Smooth muscle cell (in vitro differentiated cells): ENCODE measurements around the gene TMEM19. TPM values are rescaled to one million over a fixed set of nuclear protein-coding genes. Genes with fewer than 3 reads are reported as not detected.
A peak's percentile ranks its signal among the peaks of the same experiment; 100 is the strongest.
"Not testable (repeated sequence)": the region's sequence is repeated elsewhere in the genome, so short reads cannot be mapped to it uniquely, and the experiment has no call there.

Experiments
- DNase-seq: peaks from one replicate; lab custom pipeline; 2025; ENCODE audit not compliant: unreplicated experiment; lab: John Stamatoyannopoulos, UW
- H2AFZ ChIP-seq: fragments of 200-600 bp; sonication (generic); 2 replicates; pipeline ENCODE4 v1.6.0; 2016; ENCODE audit warnings: antibody characterized with exemption, low read depth, mild to moderate bottlenecking
- H3F3A ChIP-seq: fragments of 200-600 bp; sonication (generic); 2 replicates; pipeline ENCODE4 v1.6.0; 2017; ENCODE audit warnings: antibody characterized with exemption, low read depth
- H3K27ac ChIP-seq: fragments of 200-600 bp; sonication (generic); 2 replicates; pipeline ENCODE4 v1.5.1; 2016; ENCODE audit warnings: low read depth, mild to moderate bottlenecking
- H3K27me3 ChIP-seq: fragments of 200-600 bp; sonication (generic); 2 replicates; pipeline ENCODE4 v1.6.1; 2016; ENCODE audit warnings: low read depth, mild to moderate bottlenecking
- H3K36me3 ChIP-seq: fragments of 200-600 bp; sonication (generic); 2 replicates; pipeline ENCODE4 v1.5.1; 2016; ENCODE audit warnings: low read depth
- H3K4me1 ChIP-seq: fragments of 200-600 bp; sonication (generic); 2 replicates; pipeline ENCODE4 v1.5.1; 2016; ENCODE audit warnings: low read depth
- H3K4me2 ChIP-seq: fragments of 200-600 bp; sonication (generic); 2 replicates; pipeline ENCODE4 v1.6.0; 2016; ENCODE audit warnings: mild to moderate bottlenecking
- H3K4me3 ChIP-seq: fragments of 200-600 bp; sonication (generic); 2 replicates; pipeline ENCODE4 v1.5.1; 2016; ENCODE audit warnings: mild to moderate bottlenecking
- H3K79me2 ChIP-seq: fragments of 200-600 bp; sonication (generic); 2 replicates; pipeline ENCODE4 v1.6.0; 2016; ENCODE audit warnings: low read depth, mild to moderate bottlenecking
- H3K9ac ChIP-seq: fragments of 200-600 bp; sonication (generic); 2 replicates; pipeline ENCODE4 v1.6.0; 2016; ENCODE audit warnings: low read depth
- H3K9me3 ChIP-seq: fragments of 200-600 bp; sonication (generic); replicated peaks from 2 replicates; pipeline ENCODE4 v1.5.1; 2016; ENCODE audit warnings: low read depth
- H4K20me1 ChIP-seq: fragments of 200-600 bp; sonication (generic); 2 replicates; pipeline ENCODE4 v1.6.0; 2016; ENCODE audit warnings: low read depth
- WGBS: methylation state at CpG from one replicate; pipeline ENCODE4 v1.1.7; 2016; ENCODE audit warnings: low lambda C conversion rate; 5-methylcytosine and 5-hydroxymethylcytosine counted together
- polyA plus RNA-seq: library from polyadenylated mRNA; unstranded; fragments of >200 nt; fragmentation: Nextera tagmentation; extraction: Ambion mirVana; gene quantifications from 2 replicates; pipeline ENCODE4 v1.2.1, GENCODE V29; 2016
- total RNA-seq: library from RNA; depleted of rRNA; stranded (reverse); fragments of >200 nt; gene quantifications from 2 replicates; pipeline ENCODE4 v1.2.3, GENCODE V29; 2014
- TF ChIP-seq, protein P1 (sequence below): fragments of 200-600 bp; sonication (generic); IDR thresholded peaks from 2 replicates; pipeline ENCODE4 v1.5.1; 2017; ENCODE audit warnings: borderline replicate concordance, mild to moderate bottlenecking, antibody characterized with exemption; ENCODE audit not compliant: insufficient read depth, poor library complexity, severe bottlenecking

Gene TMEM19
- total and polyA plus RNA-seq, 2 experiments from 2014 or later, result 8.3 to 19.6 TPM

DNA sequence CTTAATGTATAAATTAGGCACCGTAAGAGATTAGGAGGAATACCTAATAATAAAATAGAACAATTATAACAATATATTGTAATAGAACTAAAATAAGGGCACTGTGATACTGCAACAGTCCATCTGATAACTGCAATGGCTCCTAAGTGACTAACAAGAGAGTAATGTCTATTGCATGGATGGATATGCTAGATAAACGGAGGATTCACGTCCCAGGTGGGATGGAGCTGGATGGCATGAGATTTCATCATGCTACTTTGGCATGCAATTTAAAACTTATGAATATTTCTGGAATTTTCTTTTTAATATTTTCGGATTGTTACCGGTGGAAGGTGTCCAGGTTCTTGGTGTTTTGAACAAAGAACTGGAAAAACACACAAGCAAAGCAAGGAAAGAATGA is 2.2 kb upstream of the TMEM19 start:
- no peak overlapping the region for H3K4me2 ChIP-seq
- H3K4me1 ChIP-seq, result peaks cover 14% of the 10 kb centered on the region
- H3K27me3 ChIP-seq, result no peaks in the 10 kb centered on the region
- H3F3A ChIP-seq, result no peaks in the 10 kb centered on the region
- no peaks in the 10 kb centered on the region for H4K20me1 ChIP-seq
- H3K27ac ChIP-seq, result no peak overlapping the region
- H3K9ac ChIP-seq, result no peak overlapping the region
- H3K4me3 ChIP-seq, result no peak overlapping the region
- H3K36me3 ChIP-seq, result no peaks in the 10 kb centered on the region
- no peak overlapping the region for H2AFZ ChIP-seq
- TF ChIP-seq, protein P1, sequence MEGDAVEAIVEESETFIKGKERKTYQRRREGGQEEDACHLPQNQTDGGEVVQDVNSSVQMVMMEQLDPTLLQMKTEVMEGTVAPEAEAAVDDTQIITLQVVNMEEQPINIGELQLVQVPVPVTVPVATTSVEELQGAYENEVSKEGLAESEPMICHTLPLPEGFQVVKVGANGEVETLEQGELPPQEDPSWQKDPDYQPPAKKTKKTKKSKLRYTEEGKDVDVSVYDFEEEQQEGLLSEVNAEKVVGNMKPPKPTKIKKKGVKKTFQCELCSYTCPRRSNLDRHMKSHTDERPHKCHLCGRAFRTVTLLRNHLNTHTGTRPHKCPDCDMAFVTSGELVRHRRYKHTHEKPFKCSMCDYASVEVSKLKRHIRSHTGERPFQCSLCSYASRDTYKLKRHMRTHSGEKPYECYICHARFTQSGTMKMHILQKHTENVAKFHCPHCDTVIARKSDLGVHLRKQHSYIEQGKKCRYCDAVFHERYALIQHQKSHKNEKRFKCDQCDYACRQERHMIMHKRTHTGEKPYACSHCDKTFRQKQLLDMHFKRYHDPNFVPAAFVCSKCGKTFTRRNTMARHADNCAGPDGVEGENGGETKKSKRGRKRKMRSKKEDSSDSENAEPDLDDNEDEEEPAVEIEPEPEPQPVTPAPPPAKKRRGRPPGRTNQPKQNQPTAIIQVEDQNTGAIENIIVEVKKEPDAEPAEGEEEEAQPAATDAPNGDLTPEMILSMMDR, result no peak
- DNase-seq, result no peak
- WGBS, result 91% methylated on average over 5 of the region's 5 CpGs
- H3K79me2 ChIP-seq, result peaks cover 13% of the 10 kb centered on the region
- H3K9me3 ChIP-seq, result no peaks in the 10 kb centered on the region

DNA sequence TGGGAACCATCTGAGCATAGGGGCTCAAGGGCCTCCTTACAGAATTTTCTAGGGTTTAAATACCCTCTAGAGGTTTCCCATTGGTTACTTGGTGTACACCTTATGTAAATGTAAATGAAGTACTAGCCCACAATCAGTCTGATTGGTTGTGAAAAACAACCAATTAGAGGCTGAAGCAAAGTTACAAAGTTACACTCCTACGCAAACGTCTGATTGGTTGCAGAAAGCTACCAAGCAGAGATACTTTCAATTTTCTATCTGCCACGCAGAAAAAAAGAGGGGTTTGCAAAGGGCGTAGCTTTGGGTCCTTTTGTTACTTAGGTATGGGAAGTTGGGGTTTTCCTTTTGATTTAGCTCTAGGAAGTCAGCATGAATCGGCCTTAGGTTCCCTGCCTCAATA is 1.8 kb upstream of the TMEM19 start:
- DNase-seq, result no peak
- Histone ChIP-seq H3K36me3 (no peaks in the 10 kb centered on the region), H3K4me2 (no peak overlapping the region)

DNA sequence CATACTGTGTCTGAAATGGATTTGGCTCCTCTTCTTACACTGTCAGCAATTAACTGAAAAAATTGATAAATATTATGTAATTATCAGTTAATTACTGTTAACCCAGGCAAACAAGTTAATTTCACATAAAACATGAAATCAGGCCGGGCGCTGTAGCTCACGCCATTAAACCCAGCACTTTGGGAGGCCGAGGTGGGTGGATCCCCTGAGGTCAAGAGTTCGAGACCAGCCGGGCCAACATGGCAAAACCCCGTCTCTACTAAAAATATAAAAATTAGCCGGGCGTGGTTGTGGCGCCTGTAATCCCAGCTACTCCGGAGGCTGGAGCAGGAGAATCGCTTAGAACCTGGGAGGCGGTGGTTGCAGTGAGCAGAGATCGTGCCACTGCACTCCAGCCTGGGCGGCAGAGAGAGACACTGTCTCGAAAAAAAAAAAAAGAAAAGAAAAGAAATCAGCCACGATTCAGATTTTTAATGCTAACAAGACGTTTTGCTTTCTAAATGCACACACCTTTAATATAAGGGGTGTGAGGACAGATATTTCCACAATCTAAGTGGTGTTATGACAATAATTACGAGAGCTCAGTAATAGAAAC is 473 bp upstream of the TMEM19 start:
- peak overlapping the region; percentile 65 for H3K27ac ChIP-seq
- WGBS, result 61% methylated on average over 19 of the region's 19 CpGs
- H3K4me2 ChIP-seq, result peak overlapping the region; percentile 87
- no peaks in the 10 kb centered on the region for H4K20me1 ChIP-seq
- TF ChIP-seq, protein P1, result no peak
- H3K79me2 ChIP-seq, result peaks cover 13% of the 10 kb centered on the region
- no peaks in the 10 kb centered on the region for H3K36me3 ChIP-seq
- DNase-seq, result no peak
- H3K9ac ChIP-seq, result peak overlapping the region; percentile 64
- peaks cover 14% of the 10 kb centered on the region for H3K4me1 ChIP-seq
- H3K27me3 ChIP-seq, result no peaks in the 10 kb centered on the region
- peak overlapping the region; percentile 93 for H2AFZ ChIP-seq
- H3K4me3 ChIP-seq, result peak overlapping the region; percentile 71
- no peaks in the 10 kb centered on the region for H3K9me3 ChIP-seq
- H3F3A ChIP-seq, result no peaks in the 10 kb centered on the region

More for the DNA sequence above, 1.8 kb upstream of the TMEM19 start:
- Histone ChIP-seq H3F3A (no peaks in the 10 kb centered on the region), H3K79me2 (peaks cover 13% of the 10 kb centered on the region), H2AFZ (no peak overlapping the region), H3K9ac (no peak overlapping the region), H3K27ac (no peak overlapping the region), H3K27me3 (no peaks in the 10 kb centered on the region), H3K9me3 (no peaks in the 10 kb centered on the region), H3K4me3 (no peak overlapping the region), H3K4me1 (peaks cover 14% of the 10 kb centered on the region), H4K20me1 (no peaks in the 10 kb centered on the region)
- WGBS, result 89% methylated on average over 5 of the region's 5 CpGs
- TF ChIP-seq, protein P1, result no peak

DNA sequence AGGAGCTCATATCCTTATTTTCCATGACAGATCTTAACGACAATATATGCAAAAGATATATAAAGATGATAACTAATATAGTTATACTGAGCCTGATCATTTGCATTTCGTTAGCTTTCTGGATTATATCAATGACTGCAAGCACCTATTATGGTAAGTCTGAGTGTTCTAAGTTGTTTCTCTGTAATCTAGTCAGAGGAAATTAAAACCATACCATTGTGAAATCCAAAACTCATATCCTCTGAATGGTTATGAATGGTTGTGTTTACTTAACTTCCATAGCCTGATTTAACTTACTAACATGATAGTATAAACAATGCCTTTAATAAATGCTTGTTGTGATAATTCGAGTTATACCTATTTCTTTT is 760 bp downstream of the TMEM19 start:
- peak overlapping the region; percentile 87 for H3K4me2 ChIP-seq
- peak overlapping the region; percentile 71 for H3K4me3 ChIP-seq
- H3K27me3 ChIP-seq, result no peaks in the 10 kb centered on the region
- peak overlapping the region; percentile 65 for H3K27ac ChIP-seq
- peak overlapping the region; percentile 93 for H2AFZ ChIP-seq
- TF ChIP-seq, protein P1, result no peak
- no peaks in the 10 kb centered on the region for H3K36me3 ChIP-seq
- H3K79me2 ChIP-seq, result peaks cover 13% of the 10 kb centered on the region
- H4K20me1 ChIP-seq, result no peaks in the 10 kb centered on the region
- H3K9me3 ChIP-seq, result no peaks in the 10 kb centered on the region
- WGBS, result 16% methylated on average over 3 of the region's 3 CpGs
- no peak for DNase-seq
- H3K9ac ChIP-seq, result peak overlapping the region; percentile 64
- H3K4me1 ChIP-seq, result peaks cover 14% of the 10 kb centered on the region
- no peaks in the 10 kb centered on the region for H3F3A ChIP-seq

DNA sequence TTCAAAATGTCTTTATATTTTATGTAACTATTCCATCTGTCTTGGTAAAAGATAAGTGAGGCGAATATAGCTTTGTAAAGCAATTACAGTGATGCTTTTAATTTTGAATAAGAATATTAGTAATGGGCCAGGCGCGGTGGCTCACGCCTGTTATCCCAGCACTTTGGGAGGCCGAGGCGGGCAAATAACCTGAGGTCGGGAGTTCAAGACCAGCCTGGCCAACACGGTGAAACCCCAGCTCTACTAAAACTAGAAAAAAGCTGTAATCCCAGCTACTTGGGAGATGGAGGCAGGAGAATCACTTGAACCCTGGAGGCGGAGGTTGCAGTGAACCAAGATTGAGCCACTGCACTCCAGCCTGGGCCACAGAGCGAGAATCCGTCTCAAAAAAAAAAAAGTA is 1.3 kb downstream of the TMEM19 start:
- WGBS, result 93% methylated on average over 11 of the region's 11 CpGs
- H3K27me3 ChIP-seq, H3K36me3 ChIP-seq, H3K9me3 ChIP-seq, H3F3A ChIP-seq, DNase-seq, H4K20me1 ChIP-seq, H3K27ac ChIP-seq: not testable (repeated sequence)
- Histone ChIP-seq H3K4me2 (peak overlapping the region; percentile 87), H3K79me2 (peaks cover 13% of the 10 kb centered on the region), H3K4me3 (peak overlapping the region; percentile 71), H3K9ac (peak overlapping the region; percentile 64), H3K4me1 (peaks cover 14% of the 10 kb centered on the region), H2AFZ (peak overlapping the region; percentile 93)
